GM20431 (cell line): ENCODE results near the gene GCNA.
"Not testable (repeated sequence)": the region's sequence is repeated elsewhere in the genome, so short reads cannot be mapped to it uniquely, and the experiment has no call there.

Source experiments
- in situ Hi-C: fragments of 300-500 bp; cut with MseI, MboI; formaldehyde crosslinking; loops from one replicate; pipeline ENCODE4 v1.15.0; 2020; ENCODE audit warnings: low sequenced_read_pairs; ENCODE audit not compliant: unreplicated experiment

Gene GCNA

GRCh38 chrX:71634366-71634765 lies 56.1 kb downstream of the GCNA start:
- in situ Hi-C loops = no loop called here

DNA sequence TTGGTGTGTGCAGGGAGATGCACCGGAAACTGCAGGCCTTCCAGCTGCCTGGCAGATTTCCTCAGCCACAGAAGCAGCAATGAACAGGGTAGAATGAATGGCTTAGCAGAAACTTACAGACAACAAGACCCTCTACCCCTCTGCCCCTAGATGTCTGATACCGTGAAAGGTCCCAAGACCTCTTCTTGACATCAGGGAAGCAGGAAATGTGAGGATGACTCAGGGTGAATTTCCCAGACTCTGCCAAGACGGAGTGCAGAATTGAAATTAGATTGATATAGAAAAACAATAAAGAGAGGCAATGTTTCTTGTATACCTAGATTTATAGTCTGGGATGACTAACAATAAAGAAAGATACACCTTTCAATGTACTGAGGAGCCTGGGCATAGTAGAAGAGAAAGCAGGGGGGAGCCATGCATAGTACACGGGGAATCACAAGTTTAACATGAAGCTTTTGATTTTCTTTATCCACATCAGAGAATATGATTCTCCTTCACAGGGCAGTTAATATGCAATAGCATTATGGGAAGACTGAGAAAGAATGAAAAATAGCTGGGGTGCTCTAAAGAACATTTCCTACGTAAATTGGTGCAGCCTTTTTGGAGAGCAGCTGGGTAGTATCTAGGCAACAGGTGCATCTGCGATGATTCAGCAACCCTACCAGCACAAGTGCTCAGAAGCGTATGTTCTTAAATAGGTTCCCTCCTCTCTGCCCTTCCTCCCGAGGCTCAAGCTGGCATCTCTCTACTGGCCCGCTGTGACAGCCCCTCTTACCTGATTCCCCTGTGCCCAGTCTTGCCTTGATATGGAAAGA lies 58.4 kb downstream of the GCNA start:
- in situ Hi-C loops = no loop called here

- in situ Hi-C loops = no loop called here
Observed at GRCh38 chrX:71637253-71637618, 59.0 kb downstream of the GCNA start.

DNA sequence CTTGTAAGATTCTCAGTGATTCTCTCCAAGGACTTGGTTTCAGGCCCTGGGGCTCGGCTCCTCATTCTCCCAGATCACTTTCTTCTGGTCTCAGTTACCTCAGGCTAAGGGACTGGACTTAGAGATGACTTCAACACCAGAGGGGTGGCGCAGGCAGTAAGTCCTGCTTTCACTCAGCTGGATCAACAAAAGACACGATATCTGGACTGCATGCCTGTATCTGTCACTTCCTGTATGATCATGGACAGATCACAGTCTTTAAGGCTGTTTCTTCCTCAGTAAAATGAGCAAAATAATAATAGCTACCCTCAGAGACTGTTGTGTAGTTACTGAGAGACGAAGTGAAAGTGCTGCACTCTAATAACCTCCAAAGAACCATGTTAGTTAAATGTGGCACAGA lies 59.6 kb downstream of the GCNA start:
- in situ Hi-C loops = no loop called here

- in situ Hi-C loops = no loop called here
Observed at GRCh38 chrX:71638409-71638808, 60.2 kb downstream of the GCNA start.

GRCh38 chrX:71640002-71640401 lies 61.8 kb downstream of the GCNA start:
- in situ Hi-C loops = no loop called here

GRCh38 chrX:71644406-71644805 lies 66.2 kb downstream of the GCNA start:
- in situ Hi-C loops = not testable (repeated sequence)

DNA sequence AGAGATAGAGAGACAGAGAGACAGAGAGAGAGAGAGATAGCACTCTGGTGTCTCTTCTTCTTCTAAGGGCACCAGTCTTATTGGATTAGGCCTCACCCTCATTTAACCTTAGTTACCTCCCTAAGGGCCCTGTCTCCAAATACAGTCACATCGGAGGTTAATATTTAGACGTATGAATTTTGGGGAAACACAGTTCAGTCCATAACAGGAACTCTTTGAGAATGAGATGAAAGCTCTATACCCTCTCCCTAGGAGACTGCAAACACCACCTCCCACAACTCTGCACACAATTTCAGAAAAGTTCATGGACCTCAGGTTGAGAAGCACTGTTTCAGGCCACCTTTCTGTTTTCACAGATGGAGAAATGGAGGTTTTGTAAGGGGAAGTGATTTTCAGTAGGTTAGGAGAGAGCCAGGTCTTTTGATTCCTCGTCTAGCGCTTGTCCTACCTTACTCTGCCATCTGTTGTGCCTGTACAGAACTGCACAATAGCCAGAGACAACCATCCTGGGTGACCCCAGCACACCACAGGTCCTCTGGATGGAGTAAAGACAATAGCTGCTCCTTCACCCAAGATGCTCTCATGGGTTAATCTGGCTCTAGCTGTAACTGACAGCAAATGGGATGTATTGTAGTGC lies 72.2 kb downstream of the GCNA start:
- in situ Hi-C loops = no loop called here

- in situ Hi-C loops = no loop called here
Observed at GRCh38 chrX:71652405-71652804, 74.2 kb downstream of the GCNA start.

GRCh38 chrX:71653344-71653743 lies 75.1 kb downstream of the GCNA start:
- in situ Hi-C loops = no loop called here

DNA sequence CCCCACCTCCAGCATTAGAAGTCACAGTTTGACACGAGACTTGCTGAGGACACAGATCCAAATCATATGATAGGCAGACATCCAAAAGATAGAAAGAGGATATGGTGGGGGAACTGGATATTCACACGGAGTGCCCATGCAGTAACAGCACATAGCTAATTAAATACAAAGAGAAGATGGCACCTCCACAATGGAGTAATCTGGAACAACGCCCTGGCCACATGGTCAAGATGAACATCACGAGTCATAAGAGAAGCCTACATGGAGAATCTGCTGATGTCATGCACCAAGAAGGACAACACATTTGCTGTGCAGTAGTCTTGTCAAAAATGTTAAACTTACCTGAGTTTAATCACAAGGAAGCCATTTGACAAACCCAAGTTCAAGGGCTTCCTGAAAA lies 79.0 kb downstream of the GCNA start:
- in situ Hi-C loops = no loop called here

- in situ Hi-C loops = no loop called here
Observed at GRCh38 chrX:71659342-71659741, 81.1 kb downstream of the GCNA start.

DNA sequence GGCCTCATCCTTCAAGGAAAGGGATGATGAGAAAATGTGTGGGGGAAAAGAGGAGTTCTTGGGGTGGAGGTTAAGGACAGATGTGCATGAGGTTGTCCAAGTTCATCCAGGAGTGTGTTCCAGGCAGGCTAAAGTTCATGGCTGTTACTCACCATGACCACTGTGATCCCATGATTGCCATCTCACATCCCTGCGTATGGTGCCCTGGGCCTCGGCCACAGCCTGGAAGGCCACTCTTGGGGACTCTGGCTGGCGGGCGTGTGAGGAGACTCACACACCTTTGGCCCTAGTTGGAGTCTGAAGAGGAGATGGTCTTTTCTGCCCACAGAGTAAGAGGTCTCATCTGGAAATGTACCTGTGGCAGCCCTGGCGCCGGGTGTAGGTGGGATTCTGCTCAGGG lies 81.7 kb downstream of the GCNA start:
- in situ Hi-C loops = no loop called here

GRCh38 chrX:71660562-71661416 lies 82.6 kb downstream of the GCNA start:
- in situ Hi-C loops = no loop called here

DNA sequence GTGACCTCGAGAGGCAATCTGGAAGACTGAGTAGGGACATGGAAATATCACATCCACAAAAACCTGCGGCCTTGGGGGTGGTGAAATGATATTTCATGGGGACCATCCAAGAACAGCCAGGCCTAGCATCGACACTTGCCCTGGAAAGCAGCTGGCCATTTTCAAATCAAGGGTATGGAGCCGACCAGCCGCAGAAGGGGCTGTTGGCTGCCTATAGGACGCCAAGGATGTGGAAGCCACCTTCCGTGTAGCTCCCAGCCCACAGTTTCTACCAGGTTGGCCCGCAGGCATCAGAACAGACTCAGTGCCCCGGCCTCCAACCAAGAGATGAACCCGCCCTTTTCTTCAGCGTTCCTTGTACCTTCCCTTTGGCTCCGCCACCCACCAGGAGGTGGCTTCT lies 83.7 kb downstream of the GCNA start:
- in situ Hi-C loops = no loop called here

DNA sequence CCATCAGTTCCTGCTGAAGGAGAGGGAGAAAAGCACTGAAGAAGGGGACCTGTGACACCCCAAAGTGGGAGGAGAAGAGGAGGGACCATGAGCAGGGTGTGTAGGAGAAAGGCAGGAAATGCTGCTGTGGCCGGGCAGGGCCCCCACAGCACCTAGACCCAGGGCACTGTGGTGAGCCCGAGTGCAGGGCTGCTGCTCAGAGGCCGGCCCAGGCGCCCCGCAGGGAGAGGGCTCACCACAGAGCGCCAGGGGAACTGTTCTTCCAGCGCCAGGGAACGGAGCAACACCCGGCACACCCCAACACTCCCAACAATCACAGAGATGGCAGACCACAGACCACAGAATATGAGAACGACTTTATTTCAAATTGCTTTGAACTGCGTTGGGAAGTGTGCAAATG lies 84.4 kb downstream of the GCNA start:
- in situ Hi-C loops = not testable (repeated sequence)
